ENCODE data around the gene AFAP1L2. TPM values are rescaled to one million over a fixed set of nuclear protein-coding genes. Genes with fewer than 3 reads are reported as not detected.

AFAP1L2 gene
- total RNA-seq, 2 donors from 2014 or later: 16.1 to 34.1 TPM

DNA sequence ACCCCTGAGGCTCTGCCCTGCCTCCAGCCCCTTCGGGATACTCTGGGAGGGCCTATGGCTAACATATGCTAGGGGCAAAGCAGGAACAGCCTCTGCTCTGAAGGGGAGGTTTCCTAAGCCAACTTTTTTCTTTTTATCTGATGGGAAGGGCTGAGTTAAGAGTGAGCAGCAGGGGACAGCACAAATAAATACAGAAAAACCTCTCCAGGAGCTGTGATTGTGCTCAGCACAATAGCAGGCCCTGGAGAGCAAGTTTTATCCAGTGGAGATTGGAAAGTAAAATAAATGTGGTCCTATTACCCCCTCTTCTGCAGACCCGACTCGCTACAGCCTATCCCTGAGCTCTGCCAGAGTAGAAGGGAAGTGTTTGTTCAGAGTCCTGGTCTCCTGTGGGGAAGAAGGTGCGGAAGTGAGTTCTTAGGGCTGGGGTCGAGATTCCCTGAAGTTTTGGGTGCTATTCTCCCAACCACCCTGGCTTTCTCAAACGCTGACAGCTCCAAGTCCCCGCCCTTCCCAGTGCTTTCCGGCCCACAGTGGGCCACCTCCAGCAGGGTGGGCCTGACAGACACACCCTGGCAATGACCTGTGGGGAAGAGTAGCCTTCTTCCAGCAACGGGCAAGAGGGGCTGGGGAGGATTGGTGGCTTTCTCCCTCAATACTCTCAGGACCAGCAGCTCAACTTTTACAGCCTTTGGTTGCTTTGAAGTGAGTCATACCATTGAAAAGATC lies 23.0 kb upstream of the AFAP1L2 start:
- Histone ChIP-seq H3K27ac (peak overlapping the region; percentile 57 to 59), H3K36me3 (no peaks in the 10 kb centered on the region), H3K9me3 (no peaks in the 10 kb centered on the region), H3K27me3 (replicated peaks; ENCODE audit: insufficient read depth) (no peaks in the 10 kb centered on the region), H3K4me1 (replicated peaks) (no peaks in the 10 kb centered on the region), H3K4me3 (no peak overlapping the region)
- intact Hi-C loops (cut with DNase I): no loop called here
- TF ChIP-seq, protein P1, sequence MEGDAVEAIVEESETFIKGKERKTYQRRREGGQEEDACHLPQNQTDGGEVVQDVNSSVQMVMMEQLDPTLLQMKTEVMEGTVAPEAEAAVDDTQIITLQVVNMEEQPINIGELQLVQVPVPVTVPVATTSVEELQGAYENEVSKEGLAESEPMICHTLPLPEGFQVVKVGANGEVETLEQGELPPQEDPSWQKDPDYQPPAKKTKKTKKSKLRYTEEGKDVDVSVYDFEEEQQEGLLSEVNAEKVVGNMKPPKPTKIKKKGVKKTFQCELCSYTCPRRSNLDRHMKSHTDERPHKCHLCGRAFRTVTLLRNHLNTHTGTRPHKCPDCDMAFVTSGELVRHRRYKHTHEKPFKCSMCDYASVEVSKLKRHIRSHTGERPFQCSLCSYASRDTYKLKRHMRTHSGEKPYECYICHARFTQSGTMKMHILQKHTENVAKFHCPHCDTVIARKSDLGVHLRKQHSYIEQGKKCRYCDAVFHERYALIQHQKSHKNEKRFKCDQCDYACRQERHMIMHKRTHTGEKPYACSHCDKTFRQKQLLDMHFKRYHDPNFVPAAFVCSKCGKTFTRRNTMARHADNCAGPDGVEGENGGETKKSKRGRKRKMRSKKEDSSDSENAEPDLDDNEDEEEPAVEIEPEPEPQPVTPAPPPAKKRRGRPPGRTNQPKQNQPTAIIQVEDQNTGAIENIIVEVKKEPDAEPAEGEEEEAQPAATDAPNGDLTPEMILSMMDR (IDR thresholded peaks at IDR 0.05): no peak
- TF ChIP-seq POLR2AphosphoS5 (IDR thresholded peaks at IDR 0.05) (no peak), POLR2A (IDR thresholded peaks at IDR 0.05) (no peak)
- DNase-seq (ENCODE audit: low spot score): no peak
- WGBS: 30% methylated on average over 9 of the region's 9 CpGs

- no peak for TF ChIP-seq POLR2AphosphoS5 (IDR thresholded peaks at IDR 0.05)
- TF ChIP-seq, protein P1 (IDR thresholded peaks at IDR 0.05): peak in 1 of 4 experiments; percentile 11
- peak overlapping the region; percentile 57 to 59 for H3K27ac ChIP-seq
- H3K4me1 ChIP-seq (replicated peaks): no peaks in the 10 kb centered on the region
- intact Hi-C loops (cut with DNase I): no loop called here
- 27% methylated on average over 5 of the region's 5 CpGs for WGBS
- H3K4me3 ChIP-seq: no peak overlapping the region
- H3K9me3 ChIP-seq: no peaks in the 10 kb centered on the region
- no peaks in the 10 kb centered on the region for H3K27me3 ChIP-seq (replicated peaks; ENCODE audit: insufficient read depth)
- no peak for DNase-seq (ENCODE audit: low spot score)
- H3K36me3 ChIP-seq: no peaks in the 10 kb centered on the region
Observed at GRCh38 chr10:114426476-114426875, 22.2 kb upstream of the AFAP1L2 start.

- Histone ChIP-seq H3K9me3 (no peaks in the 10 kb centered on the region), H3K36me3 (no peaks in the 10 kb centered on the region), H3K4me1 (replicated peaks) (no peaks in the 10 kb centered on the region), H3K4me3 (no peak overlapping the region), H3K27ac (no peak overlapping the region), H3K27me3 (replicated peaks; ENCODE audit: insufficient read depth) (no peaks in the 10 kb centered on the region)
- no peak for DNase-seq (ENCODE audit: low spot score)
- 91% methylated on average over 4 of the region's 4 CpGs for WGBS
- intact Hi-C loops (cut with DNase I): no loop called here
- TF ChIP-seq, protein P1 (IDR thresholded peaks at IDR 0.05): no peak
- TF ChIP-seq POLR2AphosphoS5 (IDR thresholded peaks at IDR 0.05) (no peak), POLR2A (IDR thresholded peaks at IDR 0.05) (no peak)
Observed at GRCh38 chr10:114420811-114421485, 16.6 kb upstream of the AFAP1L2 start.

DNA sequence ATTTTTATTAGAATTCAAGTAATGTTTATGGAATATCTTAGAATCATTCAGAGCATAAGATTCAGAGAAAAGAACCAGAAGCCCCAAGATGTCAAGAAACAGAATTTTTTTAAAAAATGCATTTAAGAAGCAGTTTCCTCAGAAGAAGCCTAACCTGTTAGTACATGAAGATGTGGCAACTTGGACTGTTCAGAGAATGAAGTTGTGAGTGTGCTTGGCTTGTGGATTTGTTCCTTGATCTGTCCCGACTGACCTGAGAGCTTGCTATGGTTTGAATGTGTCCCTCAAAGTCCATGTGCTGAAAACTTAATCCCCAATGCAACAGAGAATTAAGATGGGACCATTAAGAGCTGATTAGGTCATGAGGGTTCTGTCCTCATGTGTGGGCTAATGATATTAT lies 13.8 kb upstream of the AFAP1L2 start:
- DNase-seq (ENCODE audit: low spot score): no peak
- no peaks in the 10 kb centered on the region for H3K4me1 ChIP-seq (replicated peaks)
- TF ChIP-seq POLR2A (IDR thresholded peaks at IDR 0.05) (no peak), POLR2AphosphoS5 (IDR thresholded peaks at IDR 0.05) (no peak)
- TF ChIP-seq, protein P1 (IDR thresholded peaks at IDR 0.05): no peak
- 48% methylated on average over 1 of the region's 1 CpG for WGBS
- no peak overlapping the region for H3K27ac ChIP-seq
- intact Hi-C loops (cut with DNase I): no loop called here
- no peaks in the 10 kb centered on the region for H3K9me3 ChIP-seq
- H3K27me3 ChIP-seq (replicated peaks; ENCODE audit: insufficient read depth): no peaks in the 10 kb centered on the region
- no peaks in the 10 kb centered on the region for H3K36me3 ChIP-seq
- H3K4me3 ChIP-seq: no peak overlapping the region

Measured in prostate gland (tissue), 2 donors.